Kidney (tissue), 14 donors: ENCODE measurements around the gene CSH1. TPM values are rescaled to one million over a fixed set of nuclear protein-coding genes. Genes with fewer than 3 reads are reported as not detected.

Experiments used
- DNase-seq, 5 donors: peaks; one replicate each; pipeline ENCODE4 v3.0.0-alpha.2; 2013 to 2020
- FAIRE-seq: peaks from 2 replicates; lab custom pipeline; 2012; peaks lifted over from hg19 to GRCh38; lab: Jason Lieb, UNC
- H3K27ac ChIP-seq, 2 donors: one replicate each; pipeline ENCODE4 v1.7.0; 2013; ENCODE audit warnings: low read depth in 2 of 2, low read length in 2 of 2, inconsistent platforms in 1 of 2
- H3K27me3 ChIP-seq: one replicate; pipeline ENCODE4 v1.7.1; 2013; ENCODE audit warnings: low read length, inconsistent platforms; ENCODE audit not compliant: control insufficient read depth, insufficient read depth
- H3K36me3 ChIP-seq, 3 donors: one replicate each; pipeline versions ENCODE4 v1.7.0 to v1.7.1; 2013; ENCODE audit warnings: low read length in 3 of 3, control low read depth in 1 of 3, inconsistent platforms in 1 of 3; ENCODE audit not compliant: insufficient read depth in 3 of 3, control insufficient read depth in 2 of 3
- H3K4me1 ChIP-seq, 3 donors: one replicate each; pipeline versions ENCODE4 v1.7.0 to v1.7.1; 2013; ENCODE audit warnings: low read length in 3 of 3, inconsistent platforms in 1 of 3, low read depth in 1 of 3; ENCODE audit not compliant: control insufficient read depth in 2 of 3, insufficient read depth in 2 of 3
- H3K4me3 ChIP-seq, 3 donors: one replicate each; pipeline versions ENCODE4 v1.7.0 to v1.8.1; 2013; ENCODE audit warnings: low read length in 3 of 3, control low read depth in 1 of 3, inconsistent platforms in 1 of 3
- H3K9ac ChIP-seq, 3 donors: one replicate each; pipeline versions ENCODE4 v1.7.0 to v1.7.1; 2013; ENCODE audit warnings: low read length in 3 of 3, control low read depth in 1 of 3, inconsistent platforms in 1 of 3
- H3K9me3 ChIP-seq, 3 donors: one replicate each; pipeline versions ENCODE4 v1.7.0 to v1.7.1; 2013; ENCODE audit warnings: low read length in 3 of 3, control low read depth in 1 of 3, inconsistent platforms in 1 of 3; ENCODE audit not compliant: control insufficient read depth in 2 of 3, insufficient read depth in 1 of 3
- CTCF ChIP-seq: IDR thresholded peaks from 3 replicates; pipeline ENCODE4 v1.5.1; 2012; ENCODE audit warnings: mild to moderate bottlenecking, moderate library complexity, borderline replicate concordance; ENCODE audit not compliant: insufficient read depth; ENCODE audit errors: extremely low read depth
- intact Hi-C: fragments of 100-400 bp; cut with DNase I; formaldehyde crosslinking; loops from one replicate; pipeline ENCODE4 v1.11.1; 2022
- polyA plus RNA-seq: library from polyadenylated mRNA; stranded (reverse); fragments of 350-450 nt; fragmentation: Illumina TruSeq; extraction: RNeasy Lipid Tissue Mini Kit (QIAGEN cat#74804); gene quantifications from one replicate; pipeline ENCODE4 v1.2.3, GENCODE V29; 2014; ENCODE audit warnings: low read depth, low replicate concordance; ENCODE audit not compliant: insufficient read depth
- total RNA-seq: library from RNA; stranded (reverse); fragmentation: NEBNext Ultra II Directional; extraction: Animal tissue kit (Norgen Biotek cat#: 25700); gene quantifications from one replicate; pipeline ENCODE4 v1.2.1, GENCODE V29; 2021
- donor health status: control.
- donor health status: control.
- donor health status: control.
- donor health status: control.
- donor health status: control.
- donor health status: DM: yes; HTN: yes; CAD: no.
- donor health status: Normal renal cell carcinoma (clear cell type).

Gene CSH1
- total and polyA plus RNA-seq, 2 donors from 2014 or later = not detected

GRCh38 chr17:63855185-63855584, 41.2 kb downstream of the CSH1 start:
- TF ChIP-seq CTCF = no peak
- no peak for FAIRE-seq
- H3K36me3 ChIP-seq = no peaks in the 10 kb centered on the region
- H3K27me3 ChIP-seq = no peaks in the 10 kb centered on the region
- no peak overlapping the region for H3K9ac ChIP-seq
- H3K4me3 ChIP-seq = no peak overlapping the region
- intact Hi-C loops = no loop called here
- no peaks in the 10 kb centered on the region for H3K4me1 ChIP-seq
- H3K9me3 ChIP-seq = no peaks in the 10 kb centered on the region
- no peak overlapping the region for H3K27ac ChIP-seq
- peak in 1 of 5 donors; percentile 45 for DNase-seq

- TF ChIP-seq CTCF = no peak
- Histone ChIP-seq H3K36me3 (no peaks in the 10 kb centered on the region), H3K4me1 (no peaks in the 10 kb centered on the region), H3K9ac (no peak overlapping the region), H3K27ac (no peak overlapping the region), H3K4me3 (no peak overlapping the region), H3K27me3 (no peaks in the 10 kb centered on the region), H3K9me3 (no peaks in the 10 kb centered on the region)
- DNase-seq = peak in 1 of 5 donors; percentile 8
- FAIRE-seq = no peak
- intact Hi-C loops = no loop called here
Observed at GRCh38 chr17:63854709-63855108, 41.7 kb downstream of the CSH1 start.

GRCh38 chr17:63853260-63853659, 43.1 kb downstream of the CSH1 start:
- no peaks in the 10 kb centered on the region for H3K9me3 ChIP-seq
- H3K4me3 ChIP-seq = no peak overlapping the region
- no peaks in the 10 kb centered on the region for H3K36me3 ChIP-seq
- TF ChIP-seq CTCF = no peak
- H3K4me1 ChIP-seq = peaks cover 0 to 3% (median 0%) of the 10 kb centered on the region in 3 donors
- H3K27me3 ChIP-seq = no peaks in the 10 kb centered on the region
- intact Hi-C loops = no loop called here
- H3K27ac ChIP-seq = no peak overlapping the region
- DNase-seq (no peak), FAIRE-seq (no peak)
- no peak overlapping the region for H3K9ac ChIP-seq

GRCh38 chr17:63850401-63850800, 46.0 kb downstream of the CSH1 start:
- intact Hi-C loops = no loop called here
- H3K27ac ChIP-seq = no peak overlapping the region
- DNase-seq (no peak), FAIRE-seq (no peak)
- H3K36me3 ChIP-seq = no peaks in the 10 kb centered on the region
- no peak for TF ChIP-seq CTCF
- peaks cover 0 to 3% (median 0%) of the 10 kb centered on the region in 3 donors for H3K4me1 ChIP-seq
- H3K9ac ChIP-seq = no peak overlapping the region
- no peak overlapping the region for H3K4me3 ChIP-seq
- H3K27me3 ChIP-seq = no peaks in the 10 kb centered on the region
- no peaks in the 10 kb centered on the region for H3K9me3 ChIP-seq
